H54 (cell line): ENCODE measurements around the gene TIMM22.

ENCODE experiments used
- DNase-seq: peaks from one replicate; pipeline ENCODE4 v3.0.0; 2011; ENCODE audit warnings: low spot score, mixed read lengths; ENCODE audit not compliant: insufficient read length
- FAIRE-seq: peaks from 3 replicates; lab custom pipeline; 2011; peaks lifted over from hg19 to GRCh38; lab: Jason Lieb, UNC
- POLR2A ChIP-seq: IDR thresholded peaks from 2 replicates; pipeline ENCODE4 v1.6.1; 2011; ENCODE audit warnings: low read depth, mild to moderate bottlenecking, low read length

Gene TIMM22

GRCh38 chr17:1011760-1012735 is 15.1 kb downstream of the TIMM22 start:
- no peak for TF ChIP-seq POLR2A
- DNase-seq (no peak), FAIRE-seq (no peak)

- FAIRE-seq (no peak), DNase-seq (no peak)
- TF ChIP-seq POLR2A: no peak
Observed at GRCh38 chr17:1012823-1013728, 16.1 kb downstream of the TIMM22 start.

- FAIRE-seq (no peak), DNase-seq (no peak)
- no peak for TF ChIP-seq POLR2A
Observed at GRCh38 chr17:1013729-1014090, 16.8 kb downstream of the TIMM22 start.

- FAIRE-seq: no peak
- no peak for TF ChIP-seq POLR2A
- no peak for DNase-seq
Observed at GRCh38 chr17:1018547-1018946, 21.6 kb downstream of the TIMM22 start.

GRCh38 chr17:1019451-1019850 is 22.5 kb downstream of the TIMM22 start:
- DNase-seq (no peak), FAIRE-seq (no peak)
- no peak for TF ChIP-seq POLR2A

- FAIRE-seq (no peak), DNase-seq (no peak)
- no peak for TF ChIP-seq POLR2A
Observed at GRCh38 chr17:1021147-1021546, 24.2 kb downstream of the TIMM22 start.

GRCh38 chr17:1022278-1023024 is 25.5 kb downstream of the TIMM22 start:
- TF ChIP-seq POLR2A: no peak
- no peak for FAIRE-seq

GRCh38 chr17:1024076-1024475 is 27.1 kb downstream of the TIMM22 start:
- TF ChIP-seq POLR2A: no peak
- DNase-seq: no peak
- FAIRE-seq: no peak

More at GRCh38 chr17:1022278-1023024, 25.5 kb downstream of the TIMM22 start:
- no peak for DNase-seq

- DNase-seq (no peak), FAIRE-seq (no peak)
Observed at GRCh38 chr17:1025733-1026598, 29.0 kb downstream of the TIMM22 start.

GRCh38 chr17:1026599-1026975 is 29.7 kb downstream of the TIMM22 start:
- TF ChIP-seq POLR2A: no peak
- FAIRE-seq (no peak), DNase-seq (no peak)

More at GRCh38 chr17:1025733-1026598, 29.0 kb downstream of the TIMM22 start:
- no peak for TF ChIP-seq POLR2A

GRCh38 chr17:1027044-1027443 is 30.1 kb downstream of the TIMM22 start:
- no peak for DNase-seq
- TF ChIP-seq POLR2A: no peak
- FAIRE-seq: no peak

GRCh38 chr17:1029196-1029921 is 32.4 kb downstream of the TIMM22 start:
- no peak for TF ChIP-seq POLR2A
- peak; percentile 42 for DNase-seq
- no peak for FAIRE-seq
